HEK293T (cell line): Measurements from ENCODE around the gene METTL26.
"Not testable (repeated sequence)": the region's sequence is repeated elsewhere in the genome, so short reads cannot be mapped to it uniquely, and the experiment has no call there.

Source experiments
- ELF4 ChIP-seq: fragments of 450-650 bp; IDR thresholded peaks from 2 replicates; pipeline ENCODE4 v1.6.1; 2017; ENCODE audit warnings: antibody characterized with exemption
- LEF1 ChIP-seq: fragments of 450-650 bp; IDR thresholded peaks from 2 replicates; pipeline ENCODE4 v1.6.1; 2017; ENCODE audit warnings: mild to moderate bottlenecking, borderline replicate concordance
- SUZ12 ChIP-seq: fragments of 450-650 bp; IDR thresholded peaks from 2 replicates; pipeline ENCODE4 v1.6.1; 2016; ENCODE audit warnings: mild to moderate bottlenecking
- TARDBP ChIP-seq: fragments of 450-650 bp; IDR thresholded peaks from 2 replicates; pipeline ENCODE4 v1.6.1; 2016

DNA sequence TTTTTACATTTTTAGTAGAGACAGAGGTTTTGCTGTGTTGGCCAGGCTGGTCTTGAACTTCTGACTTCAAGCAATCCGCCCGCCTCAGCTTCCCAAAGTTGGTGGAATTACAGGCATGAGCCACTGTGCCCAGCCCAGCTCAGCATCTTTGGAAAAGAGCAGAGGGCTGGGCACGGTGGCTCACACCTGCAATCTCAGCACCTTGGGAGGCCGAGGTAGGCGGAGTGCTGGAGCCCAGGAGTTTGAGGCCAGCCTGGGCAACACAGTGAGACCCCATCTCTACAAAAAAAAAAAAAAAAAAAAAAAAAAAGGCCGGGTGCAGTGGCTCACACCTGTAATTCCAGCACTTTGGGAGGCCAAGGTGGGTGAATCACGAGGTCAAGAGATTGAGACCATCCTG lies 38.5 kb downstream of the METTL26 start:
- TF ChIP-seq ELF4, SUZ12, TARDBP, LEF1: not testable (repeated sequence)
